HepG2 (cell line): ENCODE results near the gene POU2AF3. TPM values are rescaled to one million over a fixed set of nuclear protein-coding genes. Genes with fewer than 3 reads are reported as not detected.

Experiments
- ADNP ChIP-seq: sonication (generic); formaldehyde crosslinking; IDR thresholded peaks from 2 replicates; pipeline ENCODE4 v1.4.0; 2020; ENCODE audit warnings: missing genetic modification reagents
- CBX5 ChIP-seq: sonication (generic); formaldehyde crosslinking; IDR thresholded peaks from 2 replicates; pipeline ENCODE4 v1.4.0; 2020; ENCODE audit warnings: missing genetic modification reagents, borderline replicate concordance
- CERS6 ChIP-seq: sonication (generic); formaldehyde crosslinking; IDR thresholded peaks from 2 replicates; pipeline ENCODE4 v1.5.0; 2020; ENCODE audit warnings: missing genetic modification reagents
- FOXC1 ChIP-seq: sonication (generic); formaldehyde crosslinking; IDR thresholded peaks from 2 replicates; pipeline ENCODE4 v1.8.0; 2022; ENCODE audit warnings: mild to moderate bottlenecking, missing genetic modification reagents, borderline replicate concordance
- GATAD2A ChIP-seq: IDR thresholded peaks from 2 replicates; pipeline ENCODE4 v1.6.1; 2016
- IRF2 ChIP-seq: IDR thresholded peaks from 2 replicates; pipeline ENCODE4 v1.6.1; 2018; ENCODE audit warnings: missing genetic modification reagents, missing compliant biosample characterization
- KIAA2018 ChIP-seq: sonication (generic); formaldehyde crosslinking; IDR thresholded peaks from 2 replicates; pipeline ENCODE4 v1.5.0; 2020; ENCODE audit warnings: mild to moderate bottlenecking, missing genetic modification reagents, borderline replicate concordance
- NPAS2 ChIP-seq: sonication (generic); formaldehyde crosslinking; IDR thresholded peaks from 2 replicates; pipeline ENCODE4 v1.8.0; 2022; ENCODE audit warnings: mild to moderate bottlenecking, missing genetic modification reagents, borderline replicate concordance
- NR2F2 ChIP-seq: IDR thresholded peaks from 2 replicates; pipeline ENCODE4 v1.6.1; 2012; ENCODE audit warnings: low read depth, inconsistent platforms, borderline replicate concordance
- POLR2AphosphoS2 ChIP-seq: IDR thresholded peaks from 2 replicates; pipeline ENCODE4 v1.6.1; 2011; ENCODE audit warnings: low read depth, low read length, improper control_type of control experiment
- SSRP1 ChIP-seq: IDR thresholded peaks from 2 replicates; pipeline ENCODE4 v1.6.1; 2016; ENCODE audit warnings: control low read depth
- TAF15 ChIP-seq: fragments of 200-400 bp; formaldehyde crosslinking; IDR thresholded peaks from one replicate; pipeline ENCODE4 v1.6.1; 2018; ENCODE audit warnings: mild to moderate bottlenecking, low read depth, low read length; ENCODE audit not compliant: poor library complexity, severe bottlenecking
- U2AF1 ChIP-seq: fragments of 200-400 bp; formaldehyde crosslinking; optimal IDR thresholded peaks from 2 replicates; pipeline ENCODE3; 2017; ENCODE audit warnings: mild to moderate bottlenecking, low read depth, low read length
- ZBTB43 ChIP-seq: sonication (generic); formaldehyde crosslinking; conservative IDR thresholded peaks from 2 replicates; pipeline ENCODE4 v1.4.0; 2020; ENCODE audit warnings: missing genetic modification reagents
- ZNF12 ChIP-seq: sonication (generic); formaldehyde crosslinking; IDR thresholded peaks from 2 replicates; pipeline ENCODE4 v1.5.0; 2020; ENCODE audit warnings: missing genetic modification reagents
- ZNF350 ChIP-seq: sonication (generic); formaldehyde crosslinking; IDR thresholded peaks from 2 replicates; pipeline ENCODE4 v1.4.0; 2020; ENCODE audit warnings: mild to moderate bottlenecking, low read depth, missing genetic modification reagents, borderline replicate concordance
- ZNF678 ChIP-seq: sonication (generic); formaldehyde crosslinking; IDR thresholded peaks from 2 replicates; pipeline ENCODE4 v1.4.0; 2020; ENCODE audit warnings: mild to moderate bottlenecking, missing genetic modification reagents
- polyA plus RNA-seq, 8 experiments: library from polyadenylated mRNA; depleted of rRNA in 3 of 8; stranded (reverse) in 7 of 8; unstranded in 1 of 8; fragments of >200 nt; fragmentation: Illumina TruSeq in 4 of 8; extraction: Trizol in 4 of 8; gene quantifications; 2 replicates each; pipeline versions ENCODE4 v1.2.1 to v1.2.3, GENCODE V29; 2011 to 2016; ENCODE audit warnings: low read depth in 4 of 8, missing spikeins in 1 of 8, mixed read lengths in 1 of 8; ENCODE audit not compliant: insufficient read depth in 1 of 8
- total RNA-seq, 5 experiments: library from RNA; depleted of rRNA; stranded (reverse); fragments of >200 nt; fragmentation: Illumina TruSeq; extraction: Trizol; gene quantifications; 2 replicates each; pipeline ENCODE4 v1.2.3, GENCODE V29; 2016; ENCODE audit warnings: low read depth in 1 of 5
- TF ChIP-seq, protein P1 (sequence below): sonication (generic); formaldehyde crosslinking; IDR thresholded peaks from 2 replicates; pipeline ENCODE4 v1.4.0; 2020; ENCODE audit warnings: mild to moderate bottlenecking, low read depth, missing genetic modification reagents

POU2AF3 gene
- total and polyA plus RNA-seq, 2 of the 13 experiments (the other 11 are each of a cell fraction or from before 2014, with no cell fraction given): 7.8 to 71.2 TPM

DNA sequence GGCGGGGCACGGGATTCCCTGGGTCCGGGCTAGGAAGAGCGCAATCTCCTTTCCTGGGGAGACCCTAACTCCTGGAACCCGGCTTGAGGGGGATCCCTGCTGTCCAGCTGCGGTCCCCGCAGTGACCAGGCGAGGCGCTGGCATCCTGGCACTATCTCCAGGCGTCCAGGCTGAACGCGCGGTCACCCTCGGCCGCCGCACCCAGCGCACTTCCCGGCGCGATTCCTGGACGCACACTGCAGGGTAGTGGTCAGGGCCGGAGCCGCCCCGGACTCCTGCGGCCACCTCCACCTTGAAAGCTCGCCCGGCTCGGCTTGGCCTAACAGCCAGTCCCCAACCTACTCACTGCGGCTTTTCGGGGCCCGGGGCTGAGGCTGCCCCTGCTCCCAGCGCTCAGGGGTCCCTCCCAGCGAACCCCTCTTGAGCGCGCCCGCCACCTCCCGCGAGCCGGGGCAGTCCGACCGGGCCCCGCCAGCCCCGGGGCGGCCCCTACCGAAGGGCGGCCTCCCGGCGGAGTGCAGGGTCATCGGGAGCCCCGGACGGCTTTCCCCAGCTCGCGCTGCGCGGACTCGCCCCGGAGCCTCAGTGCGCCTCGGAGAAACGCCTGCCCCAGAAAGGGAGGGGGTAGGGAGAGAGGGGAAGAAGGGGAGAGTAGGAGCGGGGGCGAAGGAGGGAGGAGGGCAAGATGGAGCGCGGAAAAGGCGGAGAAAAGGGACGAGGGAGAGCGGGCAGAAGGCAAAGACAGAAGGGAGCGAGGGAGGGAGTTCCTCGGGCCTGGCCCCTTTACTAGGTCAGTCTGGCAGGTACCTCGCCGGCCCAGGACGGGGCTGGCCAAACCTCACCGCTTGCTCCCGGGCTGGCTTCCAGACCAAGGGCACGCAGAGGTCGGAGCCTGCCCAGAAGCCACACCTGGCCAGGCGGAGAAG lies 1.0 kb downstream of the POU2AF3 start (continued):
- TF ChIP-seq KIAA2018: no peak
- no peak for TF ChIP-seq U2AF1
- TF ChIP-seq IRF2 (CRISPR knock-in tag): no peak
- no peak for TF ChIP-seq CERS6
- peak; percentile 46; the same call in 1 of the 2 replicates for TF ChIP-seq GATAD2A
- no peak for TF ChIP-seq POLR2AphosphoS2
- no peak for TF ChIP-seq ZNF350 (CRISPR knock-in tag)
- TF ChIP-seq, protein P1, sequence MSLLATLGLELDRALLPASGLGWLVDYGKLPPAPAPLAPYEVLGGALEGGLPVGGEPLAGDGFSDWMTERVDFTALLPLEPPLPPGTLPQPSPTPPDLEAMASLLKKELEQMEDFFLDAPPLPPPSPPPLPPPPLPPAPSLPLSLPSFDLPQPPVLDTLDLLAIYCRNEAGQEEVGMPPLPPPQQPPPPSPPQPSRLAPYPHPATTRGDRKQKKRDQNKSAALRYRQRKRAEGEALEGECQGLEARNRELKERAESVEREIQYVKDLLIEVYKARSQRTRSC (CRISPR knock-in tag): no peak
- no peak for TF ChIP-seq ZNF678 (CRISPR knock-in tag)
- TF ChIP-seq SSRP1: peak; percentile 73; the same call in 1 of the 2 replicates
- TF ChIP-seq NPAS2 (CRISPR knock-in tag): no peak
- no peak; the same call in 1 of the 2 replicates for TF ChIP-seq NR2F2
- no peak for TF ChIP-seq TAF15
- TF ChIP-seq ZNF12: no peak
- no peak for TF ChIP-seq ZBTB43 (CRISPR knock-in tag)
- no peak for TF ChIP-seq ADNP
- peak; percentile 76; the same call in 1 of the 2 replicates for TF ChIP-seq FOXC1 (CRISPR knock-in tag)
- no peak for TF ChIP-seq CBX5 (CRISPR knock-in tag)
